ENCODE measurements around the gene ERICH6B. TPM values are rescaled to one million over a fixed set of nuclear protein-coding genes. Genes with fewer than 3 reads are reported as not detected.

ERICH6B gene
- total and polyA plus RNA-seq, 10 of the 15 experiments (the other 5 are each of a cell fraction or from before 2014, with no cell fraction given) = 0.27 to 0.75 (median 0.33) TPM; not detected in 7

DNA sequence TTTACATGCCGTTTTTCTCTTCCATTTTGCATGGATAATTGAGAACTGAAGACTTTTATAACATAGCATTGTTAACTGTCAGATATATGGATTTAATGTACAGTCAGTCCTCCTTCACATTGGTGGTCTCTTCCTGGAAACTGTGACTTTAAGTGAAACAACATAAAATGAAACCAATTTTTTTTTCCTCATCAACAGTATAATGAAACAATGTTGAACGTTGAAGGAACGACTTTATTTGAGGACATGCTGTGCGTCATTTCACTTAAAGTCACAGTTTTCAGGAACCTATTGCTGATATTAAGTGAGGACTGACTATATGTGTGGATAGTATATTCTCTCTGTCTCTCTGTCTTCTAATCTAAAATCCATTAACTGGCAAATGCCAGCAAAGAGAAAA, 96.0 kb downstream of the ERICH6B start:
- H3K4me3 ChIP-seq = no peak overlapping the region
- DNase-seq (ENCODE audit: low read depth, low spot score) (no peak), ATAC-seq (no peak), FAIRE-seq (no peak)
- intact Hi-C loops (cut with micrococcal nuclease; ENCODE audit: unreplicated experiment) = no loop called here
- H2AFZ ChIP-seq (ENCODE audit: control insufficient read depth, low read depth, low read length) = no peak overlapping the region
- 96% methylated on average over 4 of the region's 4 CpGs for WGBS (ENCODE audit: insufficient coverage, insufficient replicate concordance, low lambda C conversion rate, missing lambda C conversion rate)
- peaks cover 0 to 41% of the 10 kb centered on the region in 2 experiments for H3K36me3 ChIP-seq (ENCODE audit: control insufficient read depth in 2 of 2, insufficient read depth in 2 of 2, low read length in 1 of 2)
- no peak overlapping the region for H3K27ac ChIP-seq (ENCODE audit: control insufficient read depth, insufficient read depth)
- ChIA-PET POLR2A (no interaction called here), CTCF (interaction anchor here (0.7 to 0.8 kb wide), 2 partner anchors 9 to 13 kb away, joined by 3 read pairs; no protein-coding TSS in a partner anchor), SMC1A (ENCODE audit: uncharacterized antibody, unreplicated experiment) (no interaction called here), RAD21 (ENCODE audit: unreplicated experiment) (no interaction called here)
- no peaks in the 10 kb centered on the region for H3K79me2 ChIP-seq (ENCODE audit: control insufficient read depth, insufficient read depth, low read length)
- no peak overlapping the region for H3K9ac ChIP-seq (ENCODE audit: control insufficient read depth, insufficient read depth, low read length)
- no peaks in the 10 kb centered on the region for H4K20me1 ChIP-seq (ENCODE audit: control insufficient read depth, insufficient read depth)
- no peak overlapping the region for H3K4me2 ChIP-seq (ENCODE audit: control insufficient read depth, insufficient read depth)
- H3K4me1 ChIP-seq (ENCODE audit: control insufficient read depth, insufficient read depth, low read length) = no peaks in the 10 kb centered on the region
- in situ Hi-C loops (cut with MboI) = loop anchor here (5.0 kb wide), 1 partner anchor 213 kb away; no protein-coding TSS in a partner anchor
- no TSS peak for BruUV-seq (replicated peaks)
- H3K9me3 ChIP-seq (replicated peaks; ENCODE audit: control insufficient read depth, insufficient read depth, low read length) = no peaks in the 10 kb centered on the region
- H3K27me3 ChIP-seq (replicated peaks in 1 of 2; ENCODE audit: control insufficient read depth in 2 of 2, insufficient read depth in 2 of 2, low read length in 1 of 2) = no peaks in the 10 kb centered on the region
- TF ChIP-seq SRF (IDR thresholded peaks at IDR 0.05; ENCODE audit: low read depth in 2 of 2, low read length in 2 of 2) (no peak), ZNF622 (IDR thresholded peaks at IDR 0.05) (no peak), SIN3A (IDR thresholded peaks at IDR 0.05; ENCODE audit: low read depth, low read length) (no peak), RFX5 (IDR thresholded peaks at IDR 0.05; ENCODE audit: low read depth, low read length) (no peak), TCF3 (IDR thresholded peaks at IDR 0.05; ENCODE audit: borderline replicate concordance, insufficient read depth, low read depth, low read length) (no peak), SMAD1 (IDR thresholded peaks at IDR 0.05; ENCODE audit: low read depth, partially characterized antibody) (no peak), SIX5 (IDR thresholded peaks at IDR 0.05; ENCODE audit: low read depth, low read length, severe bottlenecking) (no peak), LARP7 (IDR thresholded peaks at IDR 0.05) (no peak), WRNIP1 (IDR thresholded peaks at IDR 0.05; ENCODE audit: borderline replicate concordance, low read depth, low read length) (no peak), CEBPB (IDR thresholded peaks at IDR 0.05; ENCODE audit: borderline replicate concordance in 1 of 2, low read depth in 2 of 2, low read length in 2 of 2) (no peak), NR2C1 (IDR thresholded peaks at IDR 0.05) (no peak), CHD2 (IDR thresholded peaks at IDR 0.05; ENCODE audit: borderline replicate concordance, low read depth, low read length) (no peak), ZZZ3 (IDR thresholded peaks at IDR 0.05; ENCODE audit: control insufficient read depth, insufficient read length, low read depth) (no peak), RB1 (IDR thresholded peaks at IDR 0.05; ENCODE audit: borderline replicate concordance) (no peak)
- TF ChIP-seq, protein P1, sequence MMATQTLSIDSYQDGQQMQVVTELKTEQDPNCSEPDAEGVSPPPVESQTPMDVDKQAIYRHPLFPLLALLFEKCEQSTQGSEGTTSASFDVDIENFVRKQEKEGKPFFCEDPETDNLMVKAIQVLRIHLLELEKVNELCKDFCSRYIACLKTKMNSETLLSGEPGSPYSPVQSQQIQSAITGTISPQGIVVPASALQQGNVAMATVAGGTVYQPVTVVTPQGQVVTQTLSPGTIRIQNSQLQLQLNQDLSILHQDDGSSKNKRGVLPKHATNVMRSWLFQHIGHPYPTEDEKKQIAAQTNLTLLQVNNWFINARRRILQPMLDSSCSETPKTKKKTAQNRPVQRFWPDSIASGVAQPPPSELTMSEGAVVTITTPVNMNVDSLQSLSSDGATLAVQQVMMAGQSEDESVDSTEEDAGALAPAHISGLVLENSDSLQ (IDR thresholded peaks at IDR 0.05) = no peak
- TF ChIP-seq, protein P2, sequence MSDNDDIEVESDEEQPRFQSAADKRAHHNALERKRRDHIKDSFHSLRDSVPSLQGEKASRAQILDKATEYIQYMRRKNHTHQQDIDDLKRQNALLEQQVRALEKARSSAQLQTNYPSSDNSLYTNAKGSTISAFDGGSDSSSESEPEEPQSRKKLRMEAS (IDR thresholded peaks at IDR 0.05; ENCODE audit: low read depth, low read length) = no peak
- TF ChIP-seq, protein P3, sequence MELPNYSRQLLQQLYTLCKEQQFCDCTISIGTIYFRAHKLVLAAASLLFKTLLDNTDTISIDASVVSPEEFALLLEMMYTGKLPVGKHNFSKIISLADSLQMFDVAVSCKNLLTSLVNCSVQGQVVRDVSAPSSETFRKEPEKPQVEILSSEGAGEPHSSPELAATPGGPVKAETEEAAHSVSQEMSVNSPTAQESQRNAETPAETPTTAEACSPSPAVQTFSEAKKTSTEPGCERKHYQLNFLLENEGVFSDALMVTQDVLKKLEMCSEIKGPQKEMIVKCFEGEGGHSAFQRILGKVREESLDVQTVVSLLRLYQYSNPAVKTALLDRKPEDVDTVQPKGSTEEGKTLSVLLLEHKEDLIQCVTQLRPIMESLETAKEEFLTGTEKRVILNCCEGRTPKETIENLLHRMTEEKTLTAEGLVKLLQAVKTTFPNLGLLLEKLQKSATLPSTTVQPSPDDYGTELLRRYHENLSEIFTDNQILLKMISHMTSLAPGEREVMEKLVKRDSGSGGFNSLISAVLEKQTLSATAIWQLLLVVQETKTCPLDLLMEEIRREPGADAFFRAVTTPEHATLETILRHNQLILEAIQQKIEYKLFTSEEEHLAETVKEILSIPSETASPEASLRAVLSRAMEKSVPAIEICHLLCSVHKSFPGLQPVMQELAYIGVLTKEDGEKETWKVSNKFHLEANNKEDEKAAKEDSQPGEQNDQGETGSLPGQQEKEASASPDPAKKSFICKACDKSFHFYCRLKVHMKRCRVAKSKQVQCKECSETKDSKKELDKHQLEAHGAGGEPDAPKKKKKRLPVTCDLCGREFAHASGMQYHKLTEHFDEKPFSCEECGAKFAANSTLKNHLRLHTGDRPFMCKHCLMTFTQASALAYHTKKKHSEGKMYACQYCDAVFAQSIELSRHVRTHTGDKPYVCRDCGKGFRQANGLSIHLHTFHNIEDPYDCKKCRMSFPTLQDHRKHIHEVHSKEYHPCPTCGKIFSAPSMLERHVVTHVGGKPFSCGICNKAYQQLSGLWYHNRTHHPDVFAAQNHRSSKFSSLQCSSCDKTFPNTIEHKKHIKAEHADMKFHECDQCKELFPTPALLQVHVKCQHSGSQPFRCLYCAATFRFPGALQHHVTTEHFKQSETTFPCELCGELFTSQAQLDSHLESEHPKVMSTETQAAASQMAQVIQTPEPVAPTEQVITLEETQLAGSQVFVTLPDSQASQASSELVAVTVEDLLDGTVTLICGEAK (IDR thresholded peaks at IDR 0.05; ENCODE audit: borderline replicate concordance) = no peak
